ENCODE results near the gene TALDO1.

DNA sequence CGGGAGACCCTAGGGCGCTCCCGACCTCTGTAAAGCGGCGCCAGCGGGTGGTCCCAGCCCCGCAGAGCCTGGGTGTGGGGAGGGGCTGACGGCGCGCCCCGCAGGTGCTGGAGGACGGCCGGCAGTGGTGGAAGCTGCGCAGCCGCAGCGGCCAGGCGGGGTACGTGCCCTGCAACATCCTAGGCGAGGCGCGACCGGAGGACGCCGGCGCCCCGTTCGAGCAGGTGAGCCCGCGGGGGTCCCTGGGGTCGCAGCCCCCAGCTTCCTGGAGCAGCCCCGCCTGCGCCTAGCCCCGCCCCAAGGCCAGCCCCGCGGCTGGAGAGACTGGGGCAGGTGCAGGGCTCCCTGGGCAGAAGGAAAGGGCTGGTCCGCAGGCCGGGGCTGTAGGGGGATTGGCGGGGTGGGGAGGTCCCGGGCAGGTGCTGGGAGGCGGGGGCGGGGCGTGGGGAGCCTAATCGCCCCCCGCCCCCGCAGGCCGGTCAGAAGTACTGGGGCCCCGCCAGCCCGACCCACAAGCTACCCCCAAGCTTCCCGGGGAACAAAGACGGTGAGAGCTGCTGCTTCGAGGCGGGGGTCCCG, 21.6 kb upstream of the TALDO1 start:
- TF ChIP-seq, protein P1, sequence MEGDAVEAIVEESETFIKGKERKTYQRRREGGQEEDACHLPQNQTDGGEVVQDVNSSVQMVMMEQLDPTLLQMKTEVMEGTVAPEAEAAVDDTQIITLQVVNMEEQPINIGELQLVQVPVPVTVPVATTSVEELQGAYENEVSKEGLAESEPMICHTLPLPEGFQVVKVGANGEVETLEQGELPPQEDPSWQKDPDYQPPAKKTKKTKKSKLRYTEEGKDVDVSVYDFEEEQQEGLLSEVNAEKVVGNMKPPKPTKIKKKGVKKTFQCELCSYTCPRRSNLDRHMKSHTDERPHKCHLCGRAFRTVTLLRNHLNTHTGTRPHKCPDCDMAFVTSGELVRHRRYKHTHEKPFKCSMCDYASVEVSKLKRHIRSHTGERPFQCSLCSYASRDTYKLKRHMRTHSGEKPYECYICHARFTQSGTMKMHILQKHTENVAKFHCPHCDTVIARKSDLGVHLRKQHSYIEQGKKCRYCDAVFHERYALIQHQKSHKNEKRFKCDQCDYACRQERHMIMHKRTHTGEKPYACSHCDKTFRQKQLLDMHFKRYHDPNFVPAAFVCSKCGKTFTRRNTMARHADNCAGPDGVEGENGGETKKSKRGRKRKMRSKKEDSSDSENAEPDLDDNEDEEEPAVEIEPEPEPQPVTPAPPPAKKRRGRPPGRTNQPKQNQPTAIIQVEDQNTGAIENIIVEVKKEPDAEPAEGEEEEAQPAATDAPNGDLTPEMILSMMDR (IDR thresholded peaks at IDR 0.05; ENCODE audit: insufficient read depth, low read depth, low read length): no peak
- no peak for TF ChIP-seq EZH2 (IDR thresholded peaks at IDR 0.05; ENCODE audit: insufficient read depth, low read length)

Data from astrocyte (in vitro differentiated cells and primary cell).